NB4 (cell line): ENCODE results near the gene TMEM184B.
A peak's percentile ranks its signal among the peaks of the same experiment; 100 is the strongest.

ENCODE experiments used
- DNase-seq: peaks from one replicate; pipeline ENCODE4 v3.0.0; 2010; ENCODE audit warnings: low read depth
- H3K4me3 ChIP-seq: one replicate; pipeline ENCODE4 v1.5.1; 2011; ENCODE audit warnings: mild to moderate bottlenecking, low read depth, low read length, moderate library complexity
- MYC ChIP-seq: IDR thresholded peaks from 2 replicates; pipeline ENCODE4 v1.6.1; 2011; ENCODE audit warnings: low read depth, low read length
- POLR2A ChIP-seq: IDR thresholded peaks from 2 replicates; pipeline ENCODE4 v1.6.1; 2011; ENCODE audit warnings: mild to moderate bottlenecking; ENCODE audit not compliant: insufficient read length; ENCODE audit errors: extremely low read depth
- TF ChIP-seq, protein P1 (sequence below): IDR thresholded peaks from 2 replicates; pipeline ENCODE4 v1.6.1; 2011; ENCODE audit warnings: low read depth, low read length
- TF ChIP-seq, protein P2 (sequence below): IDR thresholded peaks from one replicate; pipeline ENCODE4 v1.5.1; 2012; ENCODE audit warnings: low read depth, low read length

TMEM184B gene

DNA sequence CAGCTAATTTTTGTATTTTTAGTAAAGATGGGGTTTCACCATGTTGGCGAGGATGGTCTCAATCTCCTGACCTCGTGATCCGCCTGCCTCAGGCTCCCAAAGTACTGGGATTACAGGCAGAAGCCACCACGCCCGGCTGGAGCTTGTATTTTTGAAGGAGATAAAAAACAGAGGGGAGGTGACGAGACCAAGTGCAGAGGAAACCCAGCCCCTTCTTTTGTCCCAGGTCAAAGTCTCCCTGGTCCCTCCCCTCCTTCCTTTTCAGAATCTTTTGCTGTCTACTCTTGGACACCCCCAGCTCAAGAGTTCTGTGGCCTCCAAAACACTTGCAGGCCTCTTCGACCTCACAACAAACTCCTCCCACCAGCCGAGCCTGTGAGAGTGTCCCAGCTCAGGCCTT, 12.2 kb upstream of the TMEM184B start:
- DNase-seq, result no peak
- TF ChIP-seq, protein P1, sequence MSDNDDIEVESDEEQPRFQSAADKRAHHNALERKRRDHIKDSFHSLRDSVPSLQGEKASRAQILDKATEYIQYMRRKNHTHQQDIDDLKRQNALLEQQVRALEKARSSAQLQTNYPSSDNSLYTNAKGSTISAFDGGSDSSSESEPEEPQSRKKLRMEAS, result no peak
- TF ChIP-seq, protein P2, sequence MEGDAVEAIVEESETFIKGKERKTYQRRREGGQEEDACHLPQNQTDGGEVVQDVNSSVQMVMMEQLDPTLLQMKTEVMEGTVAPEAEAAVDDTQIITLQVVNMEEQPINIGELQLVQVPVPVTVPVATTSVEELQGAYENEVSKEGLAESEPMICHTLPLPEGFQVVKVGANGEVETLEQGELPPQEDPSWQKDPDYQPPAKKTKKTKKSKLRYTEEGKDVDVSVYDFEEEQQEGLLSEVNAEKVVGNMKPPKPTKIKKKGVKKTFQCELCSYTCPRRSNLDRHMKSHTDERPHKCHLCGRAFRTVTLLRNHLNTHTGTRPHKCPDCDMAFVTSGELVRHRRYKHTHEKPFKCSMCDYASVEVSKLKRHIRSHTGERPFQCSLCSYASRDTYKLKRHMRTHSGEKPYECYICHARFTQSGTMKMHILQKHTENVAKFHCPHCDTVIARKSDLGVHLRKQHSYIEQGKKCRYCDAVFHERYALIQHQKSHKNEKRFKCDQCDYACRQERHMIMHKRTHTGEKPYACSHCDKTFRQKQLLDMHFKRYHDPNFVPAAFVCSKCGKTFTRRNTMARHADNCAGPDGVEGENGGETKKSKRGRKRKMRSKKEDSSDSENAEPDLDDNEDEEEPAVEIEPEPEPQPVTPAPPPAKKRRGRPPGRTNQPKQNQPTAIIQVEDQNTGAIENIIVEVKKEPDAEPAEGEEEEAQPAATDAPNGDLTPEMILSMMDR, result no peak
- TF ChIP-seq MYC (no peak), POLR2A (no peak)
- no peak overlapping the region for H3K4me3 ChIP-seq

DNA sequence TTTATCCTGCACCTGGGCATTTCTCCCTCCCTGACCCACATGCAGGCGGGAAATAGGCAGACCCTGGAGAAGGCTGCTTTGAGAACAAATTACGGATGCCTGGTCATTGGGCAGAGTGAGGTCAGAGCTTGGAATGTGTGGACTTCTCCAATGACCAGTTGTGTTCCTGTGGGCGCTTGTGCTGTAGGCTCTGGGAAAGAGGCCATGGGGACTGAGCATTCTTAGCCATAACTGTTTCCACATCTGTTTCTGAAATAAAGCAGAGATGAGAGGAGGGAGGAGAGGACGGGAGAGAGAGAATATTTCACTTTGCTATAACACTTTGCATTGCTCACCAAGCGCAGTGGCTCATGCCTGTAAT, 11.2 kb upstream of the TMEM184B start:
- no peak overlapping the region for H3K4me3 ChIP-seq
- no peak for TF ChIP-seq MYC
- TF ChIP-seq, protein P1, result no peak
- no peak for DNase-seq

DNA sequence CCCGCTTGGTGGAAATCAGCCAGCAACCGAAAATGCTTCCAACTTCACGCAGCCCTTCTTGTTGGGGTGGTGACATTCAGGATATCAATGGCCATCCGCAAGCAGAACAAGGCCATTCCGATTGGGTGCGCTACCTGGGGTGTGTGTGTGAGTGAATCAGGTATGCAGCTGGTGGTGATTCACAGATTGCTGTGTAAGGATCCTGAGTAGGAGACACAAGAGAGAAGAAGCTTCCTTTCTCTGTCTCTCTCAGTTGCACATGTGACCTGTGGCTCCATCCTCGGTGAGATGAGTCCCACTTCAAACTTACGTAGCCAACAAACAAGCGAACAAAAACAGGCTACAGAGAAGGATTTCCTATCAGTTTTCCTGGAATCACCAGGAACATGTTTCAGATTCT, 9.6 kb upstream of the TMEM184B start:
- TF ChIP-seq, protein P2, result no peak
- TF ChIP-seq, protein P1, result no peak
- no peak overlapping the region for H3K4me3 ChIP-seq
- DNase-seq, result no peak

DNA sequence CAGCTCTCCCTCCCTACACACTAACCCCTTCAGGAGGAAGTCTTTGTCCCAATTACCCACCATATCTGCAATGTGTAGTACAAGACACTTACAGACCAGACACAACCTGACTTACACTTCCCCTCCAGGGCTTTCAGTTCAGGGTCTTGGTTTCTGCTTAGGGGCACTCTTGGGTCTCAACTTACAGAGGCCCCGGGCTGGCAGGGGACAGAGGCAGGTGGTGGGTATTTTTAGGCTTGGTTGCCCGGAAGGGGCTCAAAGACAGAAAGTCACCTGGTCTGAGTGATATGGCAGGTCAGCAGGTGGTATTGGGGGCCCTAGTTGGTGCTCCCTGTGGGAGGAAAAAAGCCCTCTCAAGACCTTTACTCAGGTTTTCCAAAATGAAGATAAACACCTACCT, 3.4 kb upstream of the TMEM184B start:
- H3K4me3 ChIP-seq, result no peak overlapping the region
- DNase-seq, result no peak
- TF ChIP-seq, protein P1, result no peak
- TF ChIP-seq, protein P2, result no peak
- no peak for TF ChIP-seq MYC
- no peak for TF ChIP-seq POLR2A

DNA sequence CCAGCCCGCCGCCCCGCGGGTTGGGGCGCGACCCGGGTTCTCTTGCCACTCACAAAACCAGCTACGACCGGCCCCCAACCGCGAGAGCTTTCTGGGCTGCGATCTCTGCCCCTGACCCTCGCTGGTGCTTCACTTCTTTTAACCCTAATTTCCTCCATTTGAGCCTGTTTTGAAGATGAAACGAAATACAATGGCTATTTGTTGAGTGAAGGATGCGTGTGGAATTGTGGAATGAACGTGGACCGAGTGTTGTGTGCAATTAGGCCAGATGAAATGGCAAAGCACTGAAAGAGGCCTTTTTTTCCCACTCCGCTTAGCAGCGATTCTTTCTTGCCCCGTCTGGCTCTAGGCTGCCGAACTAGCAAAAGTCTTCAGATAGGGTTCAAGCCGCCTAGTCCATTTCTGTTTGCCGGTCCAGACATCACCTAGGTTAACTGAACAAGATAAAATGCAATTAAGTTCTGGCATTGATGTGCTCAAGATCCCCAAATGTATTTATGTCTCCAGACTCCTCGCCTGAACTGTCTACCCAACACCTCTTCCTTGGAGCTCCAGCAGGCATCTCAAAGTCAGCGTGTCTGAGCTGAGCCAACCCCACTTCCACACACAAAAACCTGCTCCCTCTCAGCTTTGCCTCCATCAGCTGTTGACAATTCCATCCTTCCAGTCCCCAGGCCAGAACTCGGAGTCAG, 471 bp upstream of the TMEM184B start:
- TF ChIP-seq, protein P2, result no peak
- TF ChIP-seq, protein P1, result no peak
- TF ChIP-seq MYC, result no peak
- TF ChIP-seq POLR2A, result no peak
- H3K4me3 ChIP-seq, result peak overlapping the region; percentile 70
- DNase-seq, result no peak

DNA sequence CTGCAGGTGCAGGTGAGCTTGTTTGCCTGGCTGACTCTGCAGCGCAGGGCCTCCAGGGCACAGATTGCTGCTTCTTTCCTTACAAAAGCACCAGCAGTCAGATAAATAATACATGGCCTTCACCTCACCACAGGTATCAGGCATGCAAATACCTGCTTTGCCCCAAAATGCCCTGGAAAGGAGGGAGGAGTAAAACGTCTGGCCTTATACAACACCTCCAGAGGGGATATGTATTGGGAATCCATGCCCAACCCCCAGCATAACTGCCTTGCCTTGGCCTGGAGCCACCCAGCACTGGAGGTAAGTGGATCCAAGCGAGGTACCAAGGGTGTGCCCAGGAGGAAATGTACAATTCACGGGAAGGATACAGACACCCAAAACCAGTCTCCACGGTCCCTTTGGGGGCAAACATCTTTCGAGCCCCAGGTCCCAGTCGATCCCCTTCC, 860 bp downstream of the TMEM184B start:
- no peak for DNase-seq
- TF ChIP-seq, protein P1, result no peak
- TF ChIP-seq, protein P2, result no peak
- TF ChIP-seq POLR2A (no peak), MYC (no peak)
- H3K4me3 ChIP-seq, result peak overlapping the region; percentile 59
